ENCODE results near the gene UPK2. TPM values are rescaled to one million over a fixed set of nuclear protein-coding genes. Genes with fewer than 3 reads are reported as not detected.

Gene UPK2
- total and polyA plus RNA-seq, 2 of the 13 experiments (the other 11 are each of a cell fraction or from before 2014, with no cell fraction given): not detected

- no peak for TF ChIP-seq TERF1 (CRISPR knock-in tag; IDR thresholded peaks at IDR 0.05)
- no peak for TF ChIP-seq WIZ (CRISPR knock-in tag; IDR thresholded peaks at IDR 0.05)
- TF ChIP-seq POLR2AphosphoS2 (IDR thresholded peaks at IDR 0.05; ENCODE audit: low read depth, low read length): no peak
- no peak for TF ChIP-seq TFE3 (CRISPR knock-in tag; IDR thresholded peaks at IDR 0.05)
- 0 out of 2 replicates have a peak, but pooled peaks have one; percentile 10 for TF ChIP-seq PITX1 (CRISPR knock-in tag; IDR thresholded peaks at IDR 0.05)
- TF ChIP-seq SP140L (CRISPR knock-in tag; IDR thresholded peaks at IDR 0.05; ENCODE audit: borderline replicate concordance): no peak
- peak; percentile 10; the same call in 1 of the 2 replicates for TF ChIP-seq SAP130 (CRISPR knock-in tag; IDR thresholded peaks at IDR 0.05; ENCODE audit: low read depth)
- no peak for TF ChIP-seq NFATC3 (CRISPR knock-in tag; IDR thresholded peaks at IDR 0.05)
- no peak for TF ChIP-seq ZNF607 (CRISPR knock-in tag; IDR thresholded peaks at IDR 0.05; ENCODE audit: borderline replicate concordance)
- TF ChIP-seq ZNF281 (CRISPR knock-in tag; IDR thresholded peaks at IDR 0.05; ENCODE audit: borderline replicate concordance): peak; percentile 47; the same call in 1 of the 2 replicates
- no peak for TF ChIP-seq RBM39 (IDR thresholded peaks at IDR 0.05; ENCODE audit: low read depth, low read length, poor library complexity, severe bottlenecking)
These were observed 26.5 kb upstream of the UPK2 start (continued) for GRCh38 chr11:118929501-118930093.

All from HepG2 (cell line).